Nephron (organoid): ENCODE data around the gene FREM2.

ENCODE experiments used
- H3K27ac Mint-ChIP-seq, 3 experiments: 2 replicates each; pipeline ENCODE4 v1.8.0; 2020; ENCODE audit warnings: mixed read lengths in 3 of 3, mild to moderate bottlenecking in 2 of 3, moderate library complexity in 1 of 3
- H3K27me3 Mint-ChIP-seq: 2 replicates; pipeline ENCODE4 v1.8.0; 2021; ENCODE audit warnings: low read depth, mild to moderate bottlenecking, moderate library complexity, mixed read lengths
- H3K36me3 Mint-ChIP-seq: 2 replicates; pipeline ENCODE4 v1.8.0; 2020; ENCODE audit warnings: low read depth, mixed read lengths
- H3K4me1 Mint-ChIP-seq: 2 replicates; pipeline ENCODE4 v1.8.0; 2020; ENCODE audit warnings: mixed read lengths
- H3K4me3 Mint-ChIP-seq, 3 experiments: 2 replicates each; pipeline ENCODE4 v1.8.0; 2020; ENCODE audit warnings: mild to moderate bottlenecking in 3 of 3, mixed read lengths in 3 of 3, moderate library complexity in 2 of 3
- H3K9me3 Mint-ChIP-seq: 2 replicates; pipeline ENCODE4 v1.8.0; 2020; ENCODE audit warnings: mixed read lengths
- CTCF ChIP-seq, 3 experiments: fragments of 200-600 bp; sonication (generic); IDR thresholded peaks; one replicate each; pipeline ENCODE4 v1.5.0; 2021; ENCODE audit warnings: antibody characterized with exemption in 3 of 3; ENCODE audit not compliant: unreplicated experiment in 3 of 3

The FREM2 gene

GRCh38 chr13:38863536-38863935, 176.7 kb downstream of the FREM2 start:
- TF ChIP-seq CTCF (IDR thresholded peaks at IDR 0.05; ENCODE audit: unreplicated experiment in 3 of 3), result no peak
- Mint-ChIP-seq H3K4me3 (no peak overlapping the region), H3K4me1 (no peaks in the 10 kb centered on the region), H3K36me3 (peaks cover 16% of the 10 kb centered on the region), H3K27me3 (no peaks in the 10 kb centered on the region), H3K27ac (no peak overlapping the region), H3K9me3 (no peaks in the 10 kb centered on the region)

- Mint-ChIP-seq H3K36me3 (peaks cover 10% of the 10 kb centered on the region), H3K27me3 (no peaks in the 10 kb centered on the region), H3K27ac (peak overlapping the region in 2 of 3 experiments; percentile 5 to 10), H3K4me1 (peaks cover 4% of the 10 kb centered on the region), H3K9me3 (no peaks in the 10 kb centered on the region), H3K4me3 (no peak overlapping the region)
- peak; percentile 8 to 29 (median 25) for TF ChIP-seq CTCF (IDR thresholded peaks at IDR 0.05; ENCODE audit: unreplicated experiment in 3 of 3)
Measured at GRCh38 chr13:38866649-38867048, 179.8 kb downstream of the FREM2 start.

GRCh38 chr13:38868399-38868798, 181.5 kb downstream of the FREM2 start:
- H3K9me3 Mint-ChIP-seq, result no peaks in the 10 kb centered on the region

GRCh38 chr13:38868870-38869269, 182.0 kb downstream of the FREM2 start:
- no peak for TF ChIP-seq CTCF (IDR thresholded peaks at IDR 0.05; ENCODE audit: unreplicated experiment in 3 of 3)
- no peaks in the 10 kb centered on the region for H3K9me3 Mint-ChIP-seq
- H3K36me3 Mint-ChIP-seq, result peaks cover 5% of the 10 kb centered on the region
- no peak overlapping the region for H3K4me3 Mint-ChIP-seq
- no peaks in the 10 kb centered on the region for H3K27me3 Mint-ChIP-seq
- H3K4me1 Mint-ChIP-seq, result peaks cover 9% of the 10 kb centered on the region
- H3K27ac Mint-ChIP-seq, result peak overlapping the region in 2 of 3 experiments; percentile 15 to 19

More at GRCh38 chr13:38868399-38868798, 181.5 kb downstream of the FREM2 start:
- TF ChIP-seq CTCF (IDR thresholded peaks at IDR 0.05; ENCODE audit: unreplicated experiment in 3 of 3), result no peak
- Mint-ChIP-seq H3K27ac (no peak overlapping the region), H3K4me1 (peaks cover 6% of the 10 kb centered on the region), H3K4me3 (no peak overlapping the region), H3K36me3 (peaks cover 5% of the 10 kb centered on the region), H3K27me3 (no peaks in the 10 kb centered on the region)

- no peaks in the 10 kb centered on the region for H3K9me3 Mint-ChIP-seq
- no peaks in the 10 kb centered on the region for H3K27me3 Mint-ChIP-seq
- no peak for TF ChIP-seq CTCF (IDR thresholded peaks at IDR 0.05; ENCODE audit: unreplicated experiment in 3 of 3)
- peaks cover 3% of the 10 kb centered on the region for H3K36me3 Mint-ChIP-seq
- peaks cover 9% of the 10 kb centered on the region for H3K4me1 Mint-ChIP-seq
- no peak overlapping the region for H3K4me3 Mint-ChIP-seq
- H3K27ac Mint-ChIP-seq, result no peak overlapping the region
Measured at GRCh38 chr13:38871275-38871674, 184.4 kb downstream of the FREM2 start.

GRCh38 chr13:38872693-38873092, 185.8 kb downstream of the FREM2 start:
- H3K4me3 Mint-ChIP-seq, result no peak overlapping the region
- no peaks in the 10 kb centered on the region for H3K9me3 Mint-ChIP-seq
- TF ChIP-seq CTCF (IDR thresholded peaks at IDR 0.05; ENCODE audit: unreplicated experiment in 3 of 3), result peak; percentile 57 to 69 (median 62)
- H3K4me1 Mint-ChIP-seq, result peaks cover 9% of the 10 kb centered on the region
- H3K36me3 Mint-ChIP-seq, result peaks cover 8% of the 10 kb centered on the region
- peak overlapping the region in 1 of 3 experiments; percentile 61 for H3K27ac Mint-ChIP-seq
- no peaks in the 10 kb centered on the region for H3K27me3 Mint-ChIP-seq
